Fibroblast of skin of right quadriceps (primary cell): ENCODE results near the gene RAPGEF3.
A peak's percentile ranks its signal among the peaks of the same experiment; 100 is the strongest.

Experiments used
- DNase-seq: peaks from one replicate; pipeline ENCODE4 v3.0.0-alpha.2; 2013

RAPGEF3 gene

GRCh38 chr12:47741340-47741703, 17.4 kb downstream of the RAPGEF3 start:
- peak; percentile 35 for DNase-seq

DNA sequence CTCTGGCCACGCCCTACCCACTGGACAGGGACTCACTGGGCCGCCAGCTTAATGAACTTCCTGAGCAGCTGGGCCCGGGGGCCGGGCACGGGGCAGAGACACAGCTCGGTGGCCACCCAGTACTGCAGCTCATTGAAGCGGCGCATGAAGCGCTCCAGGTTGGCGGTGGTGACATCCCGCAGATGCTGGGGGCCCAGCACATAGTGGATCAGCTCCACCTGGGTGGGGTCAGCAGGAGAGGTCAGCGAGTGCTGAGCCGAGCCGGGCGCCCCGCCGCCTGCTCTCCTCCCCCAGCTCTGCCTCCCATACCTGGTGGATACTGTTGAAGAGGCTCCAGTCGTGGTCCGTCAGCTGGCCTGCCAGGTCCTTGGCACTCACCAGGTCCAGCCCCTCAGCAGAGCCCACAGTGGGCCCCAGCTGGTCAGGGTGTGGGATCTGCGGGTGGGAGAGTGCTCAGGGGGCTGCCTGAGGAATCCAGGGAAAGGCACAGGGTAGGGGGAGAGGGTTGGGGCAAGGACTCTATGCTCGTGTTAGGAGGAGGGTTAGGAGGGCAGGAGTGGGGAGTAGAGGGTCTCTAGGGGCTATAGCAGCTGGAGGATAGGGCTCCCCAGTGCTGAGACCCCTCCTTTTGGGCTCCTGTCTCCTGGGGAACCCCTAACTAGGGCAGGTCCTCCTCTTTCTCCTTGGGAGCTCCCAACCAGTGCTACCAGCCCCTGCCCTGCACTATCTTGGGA, 17.9 kb downstream of the RAPGEF3 start:
- DNase-seq = no peak

GRCh38 chr12:47739979-47740378, 18.7 kb downstream of the RAPGEF3 start:
- DNase-seq = no peak

- no peak for DNase-seq
Measured at GRCh38 chr12:47739297-47739696, 19.4 kb downstream of the RAPGEF3 start.

DNA sequence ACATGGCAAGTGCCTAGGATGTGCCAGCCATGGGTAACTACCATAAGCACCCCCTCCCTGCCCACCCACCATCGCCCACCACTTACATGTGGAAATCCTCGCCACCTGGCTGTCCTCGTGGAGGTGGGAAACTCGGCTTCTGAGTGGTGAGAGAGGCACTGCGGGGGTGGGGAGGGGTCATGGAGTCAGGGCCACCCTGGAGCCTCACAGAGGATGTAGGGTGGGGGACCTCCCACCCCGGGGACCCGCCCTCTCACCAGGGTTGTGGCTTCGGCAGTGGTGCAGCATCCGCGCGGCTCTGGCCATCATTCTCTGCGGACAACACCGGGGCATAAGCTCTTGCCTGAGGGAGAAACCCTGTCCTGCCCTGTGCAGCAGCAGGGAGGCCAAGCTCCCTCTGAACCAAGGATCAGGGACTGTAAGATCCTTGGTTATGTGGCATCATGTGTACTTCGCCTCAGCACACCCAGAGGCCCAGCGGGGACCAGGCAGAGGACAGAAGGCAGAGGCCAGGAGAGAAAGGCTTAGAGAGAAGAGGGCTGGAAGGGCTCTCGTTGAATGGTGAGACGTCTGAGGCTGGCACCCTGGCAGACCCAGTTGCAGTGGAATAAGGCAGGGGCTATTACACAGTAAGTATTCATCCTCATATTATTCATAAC, 20.6 kb downstream of the RAPGEF3 start:
- no peak for DNase-seq

- peak; percentile 27 for DNase-seq
Measured at GRCh38 chr12:47736877-47737676, 21.6 kb downstream of the RAPGEF3 start.

DNA sequence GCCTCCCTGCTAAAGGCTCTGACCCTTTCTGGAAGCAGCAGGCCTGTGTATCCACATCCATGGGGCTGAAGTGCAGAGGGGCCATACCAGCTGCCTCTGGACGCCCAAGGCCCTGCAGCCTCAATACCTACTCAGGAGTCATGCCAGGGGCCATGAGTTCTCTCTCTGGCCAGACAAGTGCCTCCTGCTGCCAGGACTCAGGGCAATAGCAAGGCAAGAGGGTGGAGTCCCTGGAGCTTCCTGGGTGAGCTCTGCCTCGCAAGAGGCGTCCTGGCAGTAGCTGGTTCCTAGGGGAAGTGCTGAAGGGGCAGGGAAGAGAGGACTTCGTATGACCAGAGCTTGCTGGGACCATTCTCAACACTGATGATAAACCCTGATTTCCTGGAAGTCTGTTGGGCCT, 22.5 kb downstream of the RAPGEF3 start:
- no peak for DNase-seq

DNA sequence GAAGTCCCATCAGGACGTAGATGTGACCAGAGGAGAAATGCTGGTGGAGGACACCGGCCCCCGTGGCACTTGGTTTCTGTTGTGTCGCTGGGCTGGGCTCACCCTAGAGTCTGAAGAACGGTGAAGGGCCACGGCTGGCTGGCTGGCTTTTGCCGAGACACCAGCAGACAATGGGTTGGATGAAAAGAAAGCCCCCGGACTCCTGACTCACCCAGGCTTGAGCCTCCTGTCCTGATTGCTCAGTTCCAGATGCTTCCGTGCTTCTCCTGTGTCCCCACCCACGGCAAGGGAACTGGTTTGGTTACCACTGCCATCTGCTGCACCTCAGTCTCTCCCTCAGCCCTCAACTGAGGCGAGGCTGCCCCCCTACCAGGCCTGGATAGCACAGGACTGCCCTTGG, 23.0 kb downstream of the RAPGEF3 start:
- DNase-seq = no peak

DNA sequence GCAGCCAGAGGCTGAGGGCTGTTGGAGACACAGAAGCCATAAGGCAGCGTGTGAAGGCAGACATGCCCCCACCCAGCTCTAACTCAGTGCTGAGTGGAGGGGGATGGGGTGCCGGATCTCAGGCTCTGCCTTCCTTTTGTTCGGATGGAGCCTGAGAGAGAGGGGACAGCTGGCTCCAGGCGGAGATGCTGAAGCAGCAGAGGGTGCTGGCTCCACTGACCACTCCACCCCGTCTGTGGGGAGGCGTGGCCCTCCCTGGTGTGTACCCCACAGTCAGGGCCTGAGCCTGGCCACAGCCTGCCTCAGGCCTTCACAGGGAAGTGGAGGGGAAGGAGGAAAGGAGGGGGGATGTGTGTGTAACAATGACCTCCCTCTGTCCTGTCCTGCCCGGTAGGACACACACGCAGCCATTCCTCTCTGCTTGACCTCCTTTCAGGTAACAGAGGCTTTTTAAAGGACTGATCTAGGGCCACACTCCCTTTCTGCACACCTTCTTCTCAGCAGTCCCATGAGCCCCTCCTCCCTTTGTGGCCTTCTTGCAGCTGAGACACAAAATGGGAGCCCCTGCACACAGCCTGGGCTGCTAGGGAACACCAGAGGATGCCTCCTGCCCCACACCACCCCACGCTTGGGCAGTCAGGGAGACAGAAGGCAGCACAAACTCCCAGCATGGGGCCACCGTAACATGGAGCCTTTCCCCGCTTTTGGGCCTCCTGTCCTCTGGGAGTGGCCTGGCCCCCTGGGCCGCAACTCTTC, 23.8 kb downstream of the RAPGEF3 start:
- no peak for DNase-seq

GRCh38 chr12:47733142-47733541, 25.5 kb downstream of the RAPGEF3 start:
- no peak for DNase-seq

GRCh38 chr12:47732504-47732903, 26.2 kb downstream of the RAPGEF3 start:
- DNase-seq = no peak

- no peak for DNase-seq
Measured at GRCh38 chr12:47731723-47732122, 27.0 kb downstream of the RAPGEF3 start.

- no peak for DNase-seq
Measured at GRCh38 chr12:47730341-47730744, 28.3 kb downstream of the RAPGEF3 start.

DNA sequence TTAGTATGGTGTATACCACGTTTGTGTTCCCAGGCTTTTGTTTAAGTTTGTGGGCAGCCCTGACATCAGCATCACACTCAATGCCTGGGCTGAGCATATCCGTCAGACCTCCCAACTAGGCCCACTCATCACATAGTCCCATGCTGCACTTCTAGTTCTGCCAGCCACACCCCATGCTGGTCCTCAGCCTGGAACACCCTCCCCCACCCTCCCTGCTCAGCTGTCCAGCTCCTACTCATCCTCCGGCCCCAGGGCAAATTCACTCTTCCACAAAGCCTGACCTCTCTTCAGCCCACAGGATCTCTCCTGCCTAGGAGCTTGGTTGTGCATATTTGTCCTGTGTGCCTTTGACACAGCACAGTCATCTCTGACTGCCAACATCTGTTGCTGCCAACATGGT, 29.4 kb downstream of the RAPGEF3 start:
- no peak for DNase-seq

GRCh38 chr12:47725893-47726292, 32.8 kb downstream of the RAPGEF3 start:
- DNase-seq = peak; percentile 88

DNA sequence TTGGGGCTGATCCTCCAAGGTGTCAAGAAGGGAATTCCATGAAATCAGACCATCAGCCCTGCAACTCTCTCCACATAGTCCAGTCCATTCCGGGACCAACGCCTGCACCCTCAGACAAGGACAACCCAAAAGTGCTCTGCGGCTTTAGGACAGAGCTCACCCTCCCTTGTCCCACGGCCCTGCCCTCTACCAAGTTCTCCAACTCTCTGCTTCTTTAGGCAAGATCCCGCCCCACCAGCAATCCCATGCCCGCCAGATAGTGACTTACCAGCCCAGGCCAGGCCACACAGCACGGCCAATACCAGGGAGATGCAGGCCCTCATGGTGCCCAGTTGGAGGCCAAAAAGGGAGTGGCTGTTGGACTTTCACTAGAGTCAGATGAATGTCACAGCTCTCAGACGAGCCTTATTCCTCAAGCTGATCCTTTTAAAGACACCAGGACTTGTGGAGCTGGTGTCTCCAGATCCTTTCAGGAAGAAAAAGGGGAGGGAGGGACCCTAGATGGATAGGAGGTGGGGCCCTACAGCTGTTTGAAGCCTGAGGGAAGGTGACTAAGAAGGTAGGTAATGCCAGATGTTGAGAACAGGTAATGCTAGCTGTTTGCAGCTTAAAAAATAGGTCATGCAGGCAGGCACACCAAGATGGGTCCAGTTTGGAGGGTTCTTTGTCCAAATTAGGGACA, 33.4 kb downstream of the RAPGEF3 start, which contains the start of gene ENDOU:
ENDOU (minus strand) TSS at position 400 of the 682 bp plus-strand sequence; CDS start at position 323, 77 bp downstream.
- no peak for DNase-seq

GRCh38 chr12:47722941-47723631, 35.6 kb downstream of the RAPGEF3 start:
- DNase-seq = no peak

DNA sequence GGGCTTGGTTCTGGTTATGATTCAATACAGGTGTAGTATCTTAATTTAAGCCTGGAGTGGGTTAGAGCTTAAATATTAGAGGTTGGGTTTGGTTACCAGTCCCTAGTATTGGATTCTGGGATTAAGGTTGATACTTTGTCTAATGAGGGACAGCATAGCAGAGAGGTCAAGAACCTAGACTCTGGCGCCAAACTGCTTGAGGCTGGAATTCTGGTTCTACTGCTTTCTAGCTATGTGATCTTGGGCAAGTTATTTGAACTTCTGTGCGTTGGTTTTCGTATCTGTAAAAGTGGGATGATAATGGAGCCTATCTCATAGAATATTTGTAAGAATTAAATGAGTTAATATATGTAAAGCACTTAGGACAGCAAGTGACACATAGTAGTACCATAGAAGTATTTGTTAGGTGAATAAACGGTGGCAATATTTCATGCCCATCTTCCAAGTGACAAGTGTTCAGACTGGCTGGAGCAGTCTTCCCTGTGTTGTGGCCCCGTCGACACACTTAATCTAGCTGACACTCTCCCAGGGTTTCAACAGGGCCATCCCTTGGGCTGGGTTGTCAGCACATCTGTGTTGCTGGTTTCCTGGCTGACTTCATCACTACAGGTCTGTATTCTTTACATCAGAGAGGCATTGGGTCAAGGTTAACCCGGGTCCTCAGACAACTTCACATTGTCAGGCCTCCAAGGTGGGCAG, 36.4 kb downstream of the RAPGEF3 start:
- no peak for DNase-seq

DNA sequence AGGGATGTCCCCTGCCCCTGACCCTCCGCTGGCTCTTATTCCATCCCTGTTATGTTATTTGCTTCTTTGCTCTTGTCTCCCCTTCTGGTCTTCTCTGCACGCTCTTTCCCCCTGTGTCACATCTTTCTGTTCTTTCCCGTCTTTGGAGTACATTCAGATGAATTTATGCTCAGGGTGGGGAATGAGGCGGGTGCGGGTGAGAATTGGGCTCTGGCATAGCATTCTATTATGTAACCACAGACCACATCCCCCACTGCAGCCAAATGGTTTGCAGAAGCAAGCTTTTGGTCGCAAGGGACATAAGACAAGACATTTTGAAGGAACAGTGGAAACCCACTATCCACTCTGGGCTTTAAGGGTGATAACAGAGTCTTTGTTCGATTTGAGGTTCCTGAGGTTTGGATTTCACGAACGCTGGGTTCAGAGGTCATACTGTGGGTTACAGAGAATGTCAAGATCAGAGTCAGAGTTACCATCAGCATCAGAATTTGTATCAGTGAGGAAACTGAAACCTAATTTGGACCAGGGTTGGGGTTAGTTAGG, 37.2 kb downstream of the RAPGEF3 start:
- DNase-seq = no peak

DNA sequence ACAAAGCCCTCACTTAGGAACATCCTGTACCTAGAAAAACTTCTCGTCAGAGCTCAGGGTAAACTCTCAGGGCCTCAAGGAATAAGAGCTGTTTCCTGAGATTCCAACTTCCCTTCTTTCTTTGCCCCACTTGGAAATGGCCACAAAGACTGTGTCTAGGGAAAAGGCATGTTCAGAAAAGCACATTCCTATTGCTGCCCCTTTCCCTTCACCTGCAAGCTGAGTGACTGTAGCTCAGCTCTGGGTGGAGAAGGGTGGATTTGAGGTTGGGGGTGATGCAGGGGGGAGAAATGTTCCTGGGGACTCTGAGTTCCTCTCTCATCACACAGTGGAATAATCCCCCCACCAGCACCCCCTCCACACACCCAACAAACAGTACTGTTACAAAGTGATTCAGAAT, 40.1 kb downstream of the RAPGEF3 start:
- no peak for DNase-seq
